SK-N-SH treated with all-trans-retinoic acid at 6 μM for 48 hours (cell line): ENCODE results near the gene DNAJC19.

Source experiments
- ATAC-seq: fragments of 200-7000 bp; cut with Tn5 transposase; 3 replicates; pipeline ENCODE4 v1.9.1; 2020; ENCODE audit warnings: mild to moderate bottlenecking, moderate library complexity
- ARNTL ChIP-seq: fragments of 450-650 bp; formaldehyde crosslinking; IDR thresholded peaks from 2 replicates; pipeline ENCODE4 v1.5.0; 2020; ENCODE audit warnings: low read depth, mild to moderate bottlenecking, moderate library complexity, borderline replicate concordance
- BACH2 ChIP-seq: fragments of 250-450 bp; sonication (Bioruptor Pico); IDR thresholded peaks from 2 replicates; pipeline ENCODE4 v1.9.0; 2021; ENCODE audit warnings: mild to moderate bottlenecking, borderline replicate concordance
- CREB5 ChIP-seq: fragments of 250-450 bp; sonication (Bioruptor Pico); IDR thresholded peaks from 2 replicates; pipeline ENCODE4 v1.5.1; 2020; ENCODE audit warnings: low read depth, mild to moderate bottlenecking, moderate library complexity
- CSDC2 ChIP-seq: fragments of 250-450 bp; sonication (Bioruptor Pico); IDR thresholded peaks from 2 replicates; pipeline ENCODE4 v1.5.0; 2020; ENCODE audit warnings: mild to moderate bottlenecking, moderate library complexity
- CSRNP3 ChIP-seq: fragments of 250-450 bp; sonication (Bioruptor Pico); IDR thresholded peaks from 2 replicates; pipeline ENCODE4 v1.5.1; 2021; ENCODE audit warnings: mild to moderate bottlenecking, moderate library complexity
- ESRRG ChIP-seq: fragments of 250-450 bp; sonication (Bioruptor Pico); IDR thresholded peaks from 2 replicates; pipeline ENCODE4 v1.6.1; 2021; ENCODE audit warnings: mild to moderate bottlenecking
- GLIS3 ChIP-seq: fragments of 250-450 bp; sonication (Bioruptor Pico); IDR thresholded peaks from 2 replicates; pipeline ENCODE4 v1.5.0; 2020; ENCODE audit warnings: mild to moderate bottlenecking, moderate library complexity
- OSR1 ChIP-seq: fragments of 250-450 bp; sonication (Bioruptor Pico); IDR thresholded peaks from 2 replicates; pipeline ENCODE4 v1.8.0; 2022; ENCODE audit warnings: moderate library complexity, mild to moderate bottlenecking, inconsistent platforms
- PATZ1 ChIP-seq: fragments of 250-450 bp; sonication (Bioruptor Pico); IDR thresholded peaks from 2 replicates; pipeline ENCODE4 v1.8.0; 2020; ENCODE audit warnings: mild to moderate bottlenecking, moderate library complexity, borderline replicate concordance
- POU6F1 ChIP-seq: fragments of 250-450 bp; sonication (Bioruptor Pico); IDR thresholded peaks from 2 replicates; pipeline ENCODE4 v1.8.0; 2021; ENCODE audit warnings: low read depth, mild to moderate bottlenecking, moderate library complexity, borderline replicate concordance
- PPARA ChIP-seq: fragments of 250-450 bp; sonication (Bioruptor Pico); IDR thresholded peaks from 2 replicates; pipeline ENCODE4 v1.5.0; 2020; ENCODE audit warnings: mild to moderate bottlenecking, borderline replicate concordance
- SNAI2 ChIP-seq: fragments of 250-450 bp; sonication (Bioruptor Pico); IDR thresholded peaks from 2 replicates; pipeline ENCODE4 v1.5.0; 2020; ENCODE audit warnings: mild to moderate bottlenecking, moderate library complexity
- TOX ChIP-seq: fragments of 250-450 bp; sonication (Bioruptor Pico); IDR thresholded peaks from 2 replicates; pipeline ENCODE4 v1.8.0; 2021; ENCODE audit warnings: mild to moderate bottlenecking, moderate library complexity, borderline replicate concordance
- TSHZ2 ChIP-seq: fragments of 250-450 bp; sonication (Bioruptor Pico); IDR thresholded peaks from 2 replicates; pipeline ENCODE4 v1.5.0; 2020; ENCODE audit warnings: mild to moderate bottlenecking, moderate library complexity
- ZC3H10 ChIP-seq: fragments of 250-450 bp; sonication (Bioruptor Pico); IDR thresholded peaks from 2 replicates; pipeline ENCODE4 v1.5.1; 2021; ENCODE audit warnings: mild to moderate bottlenecking, moderate library complexity
- ZFP3 ChIP-seq: fragments of 250-450 bp; sonication (Bioruptor Pico); IDR thresholded peaks from 2 replicates; pipeline ENCODE4 v1.5.0; 2020; ENCODE audit warnings: mild to moderate bottlenecking, moderate library complexity
- ZFP30 ChIP-seq: fragments of 450-650 bp; formaldehyde crosslinking; IDR thresholded peaks from 2 replicates; pipeline ENCODE4 v1.5.0; 2022; ENCODE audit warnings: mild to moderate bottlenecking, moderate library complexity
- ZNF565 ChIP-seq: fragments of 450-650 bp; formaldehyde crosslinking; conservative IDR thresholded peaks from 2 replicates; pipeline ENCODE4 v1.5.0; 2020; ENCODE audit warnings: low read depth, mild to moderate bottlenecking, moderate library complexity
- ZNF70 ChIP-seq: fragments of 450-650 bp; formaldehyde crosslinking; IDR thresholded peaks from 2 replicates; pipeline ENCODE4 v1.5.0; 2020; ENCODE audit warnings: mild to moderate bottlenecking, moderate library complexity

DNAJC19 gene

GRCh38 chr3:180934638-180935037, 54.9 kb downstream of the DNAJC19 start:
- no peak for TF ChIP-seq TOX (CRISPR knock-in tag)
- TF ChIP-seq SNAI2 (CRISPR knock-in tag), result no peak
- TF ChIP-seq CREB5 (CRISPR knock-in tag), result no peak
- no peak for TF ChIP-seq TSHZ2 (CRISPR knock-in tag)
- no peak for TF ChIP-seq ESRRG
- no peak for TF ChIP-seq PPARA (CRISPR knock-in tag)
- no peak for TF ChIP-seq ZNF70
- no peak for TF ChIP-seq CSDC2
- no peak for TF ChIP-seq BACH2
- TF ChIP-seq ZNF565, result no peak
- no peak for TF ChIP-seq ZC3H10
- no peak for TF ChIP-seq OSR1
- TF ChIP-seq ZFP30 (CRISPR knock-in tag), result no peak
- TF ChIP-seq PATZ1 (CRISPR knock-in tag), result no peak
- TF ChIP-seq POU6F1, result no peak
- TF ChIP-seq ZFP3 (CRISPR knock-in tag), result no peak
- TF ChIP-seq CSRNP3 (CRISPR knock-in tag), result no peak
- TF ChIP-seq GLIS3 (CRISPR knock-in tag), result no peak
- TF ChIP-seq ARNTL (CRISPR knock-in tag), result no peak
- no peak for ATAC-seq
